GM12892 (cell line): ENCODE measurements around the gene DZIP1. TPM values are rescaled to one million over a fixed set of nuclear protein-coding genes. Genes with fewer than 3 reads are reported as not detected.
"Not testable (repeated sequence)": the region's sequence is repeated elsewhere in the genome, so short reads cannot be mapped to it uniquely, and the experiment has no call there.

Experiments used
- DNase-seq: peaks from one replicate; pipeline ENCODE4 v3.0.0; 2011; ENCODE audit not compliant: insufficient read length
- FAIRE-seq: peaks from 2 replicates; lab custom pipeline; 2011; peaks lifted over from hg19 to GRCh38; lab: Jason Lieb, UNC
- POLR2A ChIP-seq: IDR thresholded peaks from 2 replicates; pipeline ENCODE4 v1.6.1; 2011; ENCODE audit warnings: low read depth, low read length, control low read depth
- POLR2AphosphoS5 ChIP-seq: IDR thresholded peaks from 2 replicates; pipeline ENCODE4 v1.6.1; 2011; ENCODE audit warnings: low read depth, low read length, control low read depth
- TAF1 ChIP-seq: IDR thresholded peaks from 2 replicates; pipeline ENCODE4 v1.6.1; 2011; ENCODE audit warnings: low read depth, mild to moderate bottlenecking, control low read depth, low read length, borderline replicate concordance
- polyA plus RNA-seq: library from polyadenylated mRNA; unstranded; fragments of >200 nt; gene quantifications from one replicate; pipeline ENCODE4 v1.2.1, GENCODE V29; 2012; ENCODE audit warnings: missing spikeins, inconsistent platforms; ENCODE audit not compliant: missing spikeins

The DZIP1 gene
- polyA plus RNA-seq: 8.4 TPM

GRCh38 chr13:95644601-95645052, at the start of gene DZIP1:
DZIP1 (minus strand) TSS chr13:95644706; CDS start chr13:95642029, 2,677 bp downstream.
- TF ChIP-seq POLR2AphosphoS5 (no peak), TAF1 (no peak; the same call in 1 of the 2 replicates), POLR2A (peak; percentile 31; the same call in 1 of the 2 replicates)
- FAIRE-seq (no peak), DNase-seq (no peak)

GRCh38 chr13:95690986-95691385, 46.5 kb upstream of the DZIP1 start:
- not testable (repeated sequence) for DNase-seq, FAIRE-seq

GRCh38 chr13:95689582-95689926, 45.0 kb upstream of the DZIP1 start:
- DNase-seq (no peak), FAIRE-seq (no peak)
- no peak for TF ChIP-seq POLR2AphosphoS5
- no peak for TF ChIP-seq POLR2A
- no peak for TF ChIP-seq TAF1

GRCh38 chr13:95684960-95685359, 40.5 kb upstream of the DZIP1 start:
- not testable (repeated sequence) for DNase-seq, FAIRE-seq

GRCh38 chr13:95684418-95684817, 39.9 kb upstream of the DZIP1 start:
- FAIRE-seq: no peak
- no peak for DNase-seq
- TF ChIP-seq POLR2AphosphoS5: no peak
- no peak for TF ChIP-seq POLR2A
- TF ChIP-seq TAF1: no peak

- TF ChIP-seq TAF1 (no peak), POLR2AphosphoS5 (no peak), POLR2A (no peak)
- peak; percentile 40 for FAIRE-seq
These were observed 35.2 kb upstream of the DZIP1 start for GRCh38 chr13:95679722-95680121.

GRCh38 chr13:95678967-95679366, 34.5 kb upstream of the DZIP1 start:
- FAIRE-seq (no peak), DNase-seq (no peak)
- TF ChIP-seq TAF1 (no peak), POLR2AphosphoS5 (no peak), POLR2A (no peak)

More at GRCh38 chr13:95679722-95680121, 35.2 kb upstream of the DZIP1 start:
- DNase-seq: no peak

GRCh38 chr13:95677564-95678266, 33.2 kb upstream of the DZIP1 start:
- DNase-seq (no peak), FAIRE-seq (peak; percentile 73)
- TF ChIP-seq POLR2A: no peak
- no peak for TF ChIP-seq POLR2AphosphoS5
- no peak for TF ChIP-seq TAF1

- TF ChIP-seq POLR2A (peak; percentile 98), POLR2AphosphoS5 (peak; percentile 94), TAF1 (peak; percentile 92)
- DNase-seq: peak; percentile 88
- FAIRE-seq: peak; percentile 99
These were observed 32.5 kb upstream of the DZIP1 start, which contains the start of gene DNAJC3 for GRCh38 chr13:95676762-95677563. DNAJC3 (plus strand) TSS chr13:95677139; CDS start chr13:95677256, 117 bp downstream.

GRCh38 chr13:95676105-95676761, 31.7 kb upstream of the DZIP1 start:
- TF ChIP-seq TAF1 (no peak), POLR2A (no peak), POLR2AphosphoS5 (no peak)
- FAIRE-seq (no peak), DNase-seq (no peak)

- no peak for FAIRE-seq
- TF ChIP-seq POLR2A (no peak), POLR2AphosphoS5 (no peak), TAF1 (no peak)
- DNase-seq: no peak
These were observed 27.1 kb upstream of the DZIP1 start for GRCh38 chr13:95671597-95671996.

GRCh38 chr13:95667235-95667634, 22.7 kb upstream of the DZIP1 start:
- not testable (repeated sequence) for DNase-seq, FAIRE-seq
